K562 (cell line): ENCODE measurements around the gene MRPL52. TPM values are rescaled to one million over a fixed set of nuclear protein-coding genes. Genes with fewer than 3 reads are reported as not detected.

Experiments
- BRCA1 ChIP-seq, 2 experiments: fragments of 450-650 bp in 1 of 2; sonication (generic) in 1 of 2; formaldehyde crosslinking in 1 of 2; IDR thresholded peaks; 2 replicates each; pipeline versions ENCODE4 v1.5.0 to v1.6.1; 2017 to 2020; ENCODE audit warnings: mild to moderate bottlenecking in 1 of 2, missing genetic modification reagents in 1 of 2
- CREM ChIP-seq: IDR thresholded peaks from 2 replicates; pipeline ENCODE4 v1.6.1; 2014; ENCODE audit warnings: antibody characterized with exemption, low read depth
- DDX20 ChIP-seq: fragments of 450-650 bp; IDR thresholded peaks from 2 replicates; pipeline ENCODE4 v1.6.1; 2016; ENCODE audit warnings: missing genetic modification characterization, low read depth, mild to moderate bottlenecking, missing compliant biosample characterization, moderate library complexity
- EWSR1 ChIP-seq: fragments of 450-650 bp; IDR thresholded peaks from 2 replicates; pipeline ENCODE4 v1.6.1; 2018; ENCODE audit warnings: borderline replicate concordance, mild to moderate bottlenecking, low read depth, moderate library complexity; ENCODE audit not compliant: partially characterized antibody
- HDAC3 ChIP-seq: fragments of 450-650 bp; IDR thresholded peaks from 2 replicates; pipeline ENCODE4 v1.6.1; 2018; ENCODE audit warnings: borderline replicate concordance, mild to moderate bottlenecking, moderate library complexity; ENCODE audit not compliant: partially characterized antibody
- HIVEP1 ChIP-seq: fragments of 250-450 bp; sonication (Bioruptor Pico); IDR thresholded peaks from 2 replicates; pipeline ENCODE4 v1.4.0; 2020; ENCODE audit warnings: mild to moderate bottlenecking
- KDM2B ChIP-seq: fragments of 250-450 bp; sonication (Bioruptor Pico); IDR thresholded peaks from 2 replicates; pipeline ENCODE4 v1.8.0; 2021; ENCODE audit warnings: mild to moderate bottlenecking, moderate library complexity
- KDM5B ChIP-seq: fragments of 200-600 bp; sonication (generic); IDR thresholded peaks from 2 replicates; pipeline ENCODE4 v1.6.1; 2012; ENCODE audit warnings: low read depth, mild to moderate bottlenecking, moderate library complexity, low read length, control low read depth, inconsistent platforms; ENCODE audit not compliant: insufficient replicate concordance
- KHSRP ChIP-seq: fragments of 450-650 bp; IDR thresholded peaks from 2 replicates; pipeline ENCODE4 v1.6.1; 2017
- MBD2 ChIP-seq: sonication (generic); IDR thresholded peaks from 2 replicates; pipeline ENCODE4 v1.6.1; 2016; ENCODE audit warnings: low read depth, borderline replicate concordance
- MYNN ChIP-seq, 2 experiments: sonication (generic); formaldehyde crosslinking in 1 of 2; IDR thresholded peaks; 2 replicates each; pipeline versions ENCODE4 v1.5.0 to v1.6.1; 2016 to 2020; ENCODE audit warnings: antibody characterized with exemption in 1 of 2, missing genetic modification reagents in 1 of 2
- PHTF2 ChIP-seq: fragments of 250-450 bp; sonication (Bioruptor Pico); IDR thresholded peaks from 2 replicates; pipeline ENCODE4 v1.5.0; 2021; ENCODE audit warnings: mild to moderate bottlenecking
- POU5F1 ChIP-seq: fragments of 150-350 bp; IDR thresholded peaks from 2 replicates; pipeline ENCODE4 v1.6.1; 2014; ENCODE audit warnings: borderline replicate concordance, low read length, low read depth, mild to moderate bottlenecking; ENCODE audit not compliant: partially characterized antibody
- RAD21 ChIP-seq, 2 experiments: fragments of 250-450 bp in 1 of 2; fragments of 450-650 bp in 1 of 2; sonication (Bioruptor Pico) in 1 of 2; formaldehyde crosslinking in 1 of 2; IDR thresholded peaks in 1 of 2; conservative IDR thresholded peaks in 1 of 2; 2 replicates each; pipeline versions ENCODE4 v1.4.0 to v1.8.0; 2020 to 2022; ENCODE audit warnings: mild to moderate bottlenecking in 2 of 2, moderate library complexity in 1 of 2
- RBM15 ChIP-seq: fragments of 200-400 bp; formaldehyde crosslinking; IDR thresholded peaks from 2 replicates; pipeline ENCODE4 v1.6.1; 2018; ENCODE audit warnings: mild to moderate bottlenecking, low read length, moderate library complexity; ENCODE audit not compliant: insufficient read depth
- SRSF9 ChIP-seq: fragments of 200-400 bp; formaldehyde crosslinking; IDR thresholded peaks from 2 replicates; pipeline ENCODE4 v1.6.1; 2017; ENCODE audit warnings: low read depth, low read length, borderline replicate concordance
- TSC22D4 ChIP-seq: fragments of 450-650 bp; IDR thresholded peaks from 2 replicates; pipeline ENCODE4 v1.6.1; 2016; ENCODE audit warnings: missing genetic modification characterization, missing biosample characterization, control low read depth
- U2AF1 ChIP-seq: fragments of 200-400 bp; formaldehyde crosslinking; optimal IDR thresholded peaks from 2 replicates; pipeline ENCODE3; 2017; ENCODE audit warnings: mild to moderate bottlenecking, low read depth, low read length, moderate library complexity
- ZBTB7A ChIP-seq: IDR thresholded peaks from 2 replicates; pipeline ENCODE4 v1.6.1; 2011; ENCODE audit warnings: low read depth, mild to moderate bottlenecking, low read length, moderate library complexity, borderline replicate concordance; ENCODE audit not compliant: control insufficient read depth
- ZEB2 ChIP-seq: fragments of 450-650 bp; IDR thresholded peaks from 2 replicates; pipeline ENCODE4 v1.6.1; 2016
- ZNF12 ChIP-seq: sonication (generic); formaldehyde crosslinking; IDR thresholded peaks from 2 replicates; pipeline ENCODE4 v1.4.0; 2020; ENCODE audit warnings: mild to moderate bottlenecking, missing genetic modification reagents
- ZNF644 ChIP-seq: fragments of 200-800 bp; sonication (Bioruptor generic); IDR thresholded peaks from 2 replicates; pipeline ENCODE4 v1.6.1; 2016; ENCODE audit warnings: low read depth, missing genetic modification characterization, missing compliant biosample characterization
- polyA plus RNA-seq, 8 experiments: library from polyadenylated mRNA; depleted of rRNA in 4 of 8; stranded (reverse) in 5 of 8; unstranded in 3 of 8; fragments of >200 nt; fragmentation: Nextera tagmentation in 2 of 8; fragmentation: Illumina TruSeq in 1 of 8; extraction: Ambion mirVana in 2 of 8; extraction: Trizol in 1 of 8; gene quantifications; 2 replicates each; pipeline versions ENCODE4 v1.2.1 to v1.2.3, GENCODE V29; 2011 to 2014; ENCODE audit warnings: inconsistent platforms in 1 of 8, missing spikeins in 1 of 8
- total RNA-seq, 7 experiments: library from RNA; depleted of rRNA in 6 of 7; stranded (reverse); fragments of >200 nt in 6 of 7; fragmentation: Illumina TruSeq in 2 of 7; extraction: Trizol in 2 of 7; gene quantifications; 2 replicates each; pipeline versions ENCODE4 v1.2.1 to v1.2.3, GENCODE V29; 2011 to 2021; ENCODE audit warnings: low replicate concordance in 1 of 7
- TF ChIP-seq, protein P1 (sequence below): fragments of 450-650 bp; IDR thresholded peaks from 2 replicates; pipeline ENCODE4 v1.6.1; 2016; ENCODE audit warnings: borderline replicate concordance
- TF ChIP-seq, protein P2 (sequence below): fragments of 250-450 bp; sonication (Bioruptor Pico); IDR thresholded peaks from 2 replicates; pipeline ENCODE4 v1.4.0; 2020; ENCODE audit warnings: mild to moderate bottlenecking, moderate library complexity, borderline replicate concordance

MRPL52 gene
- total and polyA plus RNA-seq, 9 of the 15 experiments (the other 6 are each of a cell fraction or from before 2014, with no cell fraction given), result 56.5 to 213 (median 168) TPM

DNA sequence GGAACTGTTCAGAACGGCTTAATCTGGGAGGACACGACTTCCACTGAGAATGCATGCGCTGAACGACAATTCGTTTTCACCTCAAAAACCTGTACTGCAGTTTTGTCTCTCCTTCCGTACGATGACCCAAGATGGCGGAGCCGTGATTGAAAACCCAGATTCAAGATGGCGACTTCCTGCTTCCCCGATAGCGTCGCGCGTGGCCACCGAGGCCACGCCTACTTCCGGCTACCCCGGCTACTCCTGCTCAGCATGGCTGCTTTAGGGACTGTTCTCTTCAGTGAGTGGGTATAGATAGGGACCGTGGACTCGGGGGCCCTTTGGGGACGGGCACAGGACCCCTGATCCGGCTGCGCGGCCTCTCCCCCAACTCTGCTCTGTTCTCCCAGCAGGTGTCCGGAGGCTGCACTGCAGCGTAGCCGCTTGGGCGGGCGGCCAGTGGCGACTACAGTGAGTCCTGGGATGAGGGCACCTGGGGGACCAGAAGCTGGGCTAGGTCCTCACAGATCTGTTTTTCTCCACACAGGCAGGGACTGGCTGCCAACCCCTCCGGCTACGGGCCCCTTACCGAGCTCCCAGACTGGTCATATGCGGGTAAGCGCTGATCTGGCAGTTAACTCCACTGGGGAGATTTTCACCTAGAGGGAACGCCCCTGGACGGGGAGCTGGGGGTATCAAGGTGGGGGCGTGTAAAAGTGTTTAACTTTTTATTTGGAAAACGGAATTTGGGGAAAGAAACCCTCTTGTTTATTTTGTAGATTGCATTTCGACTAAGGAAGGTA is at the start of gene MRPL52 (continued):
- TF ChIP-seq ZNF12 (CRISPR knock-in tag), result peak; percentile 59; the same call in 1 of the 2 replicates
- no peak for TF ChIP-seq SRSF9
- TF ChIP-seq KDM5B, result peak; percentile 77
- TF ChIP-seq MYNN (IDR thresholded peaks at IDR 0.05), result no peak
- TF ChIP-seq MYNN (CRISPR knock-in tag; IDR thresholded peaks at IDR 0.05), result no peak
- TF ChIP-seq TSC22D4, result no peak
- TF ChIP-seq, protein P1, sequence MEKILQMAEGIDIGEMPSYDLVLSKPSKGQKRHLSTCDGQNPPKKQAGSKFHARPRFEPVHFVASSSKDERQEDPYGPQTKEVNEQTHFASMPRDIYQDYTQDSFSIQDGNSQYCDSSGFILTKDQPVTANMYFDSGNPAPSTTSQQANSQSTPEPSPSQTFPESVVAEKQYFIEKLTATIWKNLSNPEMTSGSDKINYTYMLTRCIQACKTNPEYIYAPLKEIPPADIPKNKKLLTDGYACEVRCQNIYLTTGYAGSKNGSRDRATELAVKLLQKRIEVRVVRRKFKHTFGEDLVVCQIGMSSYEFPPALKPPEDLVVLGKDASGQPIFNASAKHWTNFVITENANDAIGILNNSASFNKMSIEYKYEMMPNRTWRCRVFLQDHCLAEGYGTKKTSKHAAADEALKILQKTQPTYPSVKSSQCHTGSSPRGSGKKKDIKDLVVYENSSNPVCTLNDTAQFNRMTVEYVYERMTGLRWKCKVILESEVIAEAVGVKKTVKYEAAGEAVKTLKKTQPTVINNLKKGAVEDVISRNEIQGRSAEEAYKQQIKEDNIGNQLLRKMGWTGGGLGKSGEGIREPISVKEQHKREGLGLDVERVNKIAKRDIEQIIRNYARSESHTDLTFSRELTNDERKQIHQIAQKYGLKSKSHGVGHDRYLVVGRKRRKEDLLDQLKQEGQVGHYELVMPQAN, result peak; percentile 77
- TF ChIP-seq ZNF644, result peak; percentile 93
- TF ChIP-seq BRCA1 (IDR thresholded peaks at IDR 0.05), result no peak
- no peak for TF ChIP-seq BRCA1 (CRISPR knock-in tag; IDR thresholded peaks at IDR 0.05)
- TF ChIP-seq HDAC3, result no peak
- TF ChIP-seq ZEB2, result no peak
- TF ChIP-seq CREM, result peak; percentile 71
- TF ChIP-seq MBD2, result peak; percentile 40; the same call in 1 of the 2 replicates
- TF ChIP-seq ZBTB7A, result peak; percentile 65; the same call in 1 of the 2 replicates
- peak; percentile 44; the same call in 1 of the 2 replicates for TF ChIP-seq DDX20 (tag)
- TF ChIP-seq, protein P2, sequence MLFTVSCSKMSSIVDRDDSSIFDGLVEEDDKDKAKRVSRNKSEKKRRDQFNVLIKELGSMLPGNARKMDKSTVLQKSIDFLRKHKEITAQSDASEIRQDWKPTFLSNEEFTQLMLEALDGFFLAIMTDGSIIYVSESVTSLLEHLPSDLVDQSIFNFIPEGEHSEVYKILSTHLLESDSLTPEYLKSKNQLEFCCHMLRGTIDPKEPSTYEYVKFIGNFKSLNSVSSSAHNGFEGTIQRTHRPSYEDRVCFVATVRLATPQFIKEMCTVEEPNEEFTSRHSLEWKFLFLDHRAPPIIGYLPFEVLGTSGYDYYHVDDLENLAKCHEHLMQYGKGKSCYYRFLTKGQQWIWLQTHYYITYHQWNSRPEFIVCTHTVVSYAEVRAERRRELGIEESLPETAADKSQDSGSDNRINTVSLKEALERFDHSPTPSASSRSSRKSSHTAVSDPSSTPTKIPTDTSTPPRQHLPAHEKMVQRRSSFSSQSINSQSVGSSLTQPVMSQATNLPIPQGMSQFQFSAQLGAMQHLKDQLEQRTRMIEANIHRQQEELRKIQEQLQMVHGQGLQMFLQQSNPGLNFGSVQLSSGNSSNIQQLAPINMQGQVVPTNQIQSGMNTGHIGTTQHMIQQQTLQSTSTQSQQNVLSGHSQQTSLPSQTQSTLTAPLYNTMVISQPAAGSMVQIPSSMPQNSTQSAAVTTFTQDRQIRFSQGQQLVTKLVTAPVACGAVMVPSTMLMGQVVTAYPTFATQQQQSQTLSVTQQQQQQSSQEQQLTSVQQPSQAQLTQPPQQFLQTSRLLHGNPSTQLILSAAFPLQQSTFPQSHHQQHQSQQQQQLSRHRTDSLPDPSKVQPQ (CRISPR knock-in tag), result no peak
- no peak for TF ChIP-seq EWSR1
- no peak for TF ChIP-seq U2AF1
- TF ChIP-seq POU5F1, result peak; percentile 41
- TF ChIP-seq KHSRP, result no peak
- no peak for TF ChIP-seq RBM15
- no peak for TF ChIP-seq KDM2B (CRISPR knock-in tag)
- no peak for TF ChIP-seq RAD21 (CRISPR knock-in tag; conservative IDR thresholded peaks at IDR 0.05 in 1 of 2, IDR thresholded peaks at IDR 0.05 in 1 of 2)
- no peak for TF ChIP-seq PHTF2 (CRISPR knock-in tag)
- no peak for TF ChIP-seq HIVEP1 (CRISPR knock-in tag)
